GM18508 (cell line): ENCODE measurements around the gene NSUN2.

Experiments used
- ATAC-seq: cut with Tn5 transposase; IDR thresholded peaks from one replicate; pipeline ENCODE4 v1.9.1; 2021; ENCODE audit warnings: moderate number of reproducible peaks; ENCODE audit not compliant: insufficient read depth, unreplicated experiment

NSUN2 gene

GRCh38 chr5:6607559-6607936 is 25.3 kb downstream of the NSUN2 start:
- ATAC-seq, result no peak

- no peak for ATAC-seq
Observed at GRCh38 chr5:6606884-6607558, 25.8 kb downstream of the NSUN2 start.

DNA sequence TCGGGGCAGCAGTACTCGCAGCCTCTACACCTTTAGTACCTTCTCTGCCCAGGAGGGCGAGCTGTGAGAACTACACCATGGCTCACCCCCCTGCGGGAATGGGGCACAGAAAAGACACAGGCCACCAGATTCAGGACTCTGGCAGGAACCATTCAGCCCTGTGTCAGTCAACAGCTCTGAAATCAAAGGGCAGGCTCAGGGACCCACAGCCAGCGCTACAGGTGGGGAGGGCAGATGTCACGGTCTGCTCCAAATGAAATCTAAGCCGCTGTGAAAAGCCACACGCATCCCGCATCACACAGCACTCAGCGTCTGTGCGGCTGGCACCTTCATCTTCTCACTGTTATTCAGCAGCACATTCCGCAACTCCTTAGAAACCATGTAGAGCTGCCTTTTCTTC is 27.9 kb downstream of the NSUN2 start:
- no peak for ATAC-seq

DNA sequence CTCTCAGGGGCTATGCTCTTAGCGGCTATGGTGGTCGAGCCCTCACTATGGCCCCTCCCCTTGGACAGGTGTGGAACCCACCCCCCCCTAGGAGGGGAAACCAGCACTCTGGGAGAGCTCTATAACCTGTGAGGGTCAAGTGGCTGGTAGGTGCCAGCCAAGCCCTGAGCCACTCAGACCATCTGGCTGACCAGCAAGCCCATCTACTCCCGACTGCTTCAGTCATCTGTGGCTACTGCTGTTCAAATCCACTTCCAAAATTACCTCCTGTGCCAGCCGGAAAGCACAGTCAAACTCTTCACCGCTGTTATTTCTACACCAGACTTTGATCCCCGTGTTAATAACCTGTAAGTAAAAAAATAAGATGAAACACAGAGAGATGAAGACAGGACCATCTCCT is 28.5 kb downstream of the NSUN2 start:
- no peak for ATAC-seq

DNA sequence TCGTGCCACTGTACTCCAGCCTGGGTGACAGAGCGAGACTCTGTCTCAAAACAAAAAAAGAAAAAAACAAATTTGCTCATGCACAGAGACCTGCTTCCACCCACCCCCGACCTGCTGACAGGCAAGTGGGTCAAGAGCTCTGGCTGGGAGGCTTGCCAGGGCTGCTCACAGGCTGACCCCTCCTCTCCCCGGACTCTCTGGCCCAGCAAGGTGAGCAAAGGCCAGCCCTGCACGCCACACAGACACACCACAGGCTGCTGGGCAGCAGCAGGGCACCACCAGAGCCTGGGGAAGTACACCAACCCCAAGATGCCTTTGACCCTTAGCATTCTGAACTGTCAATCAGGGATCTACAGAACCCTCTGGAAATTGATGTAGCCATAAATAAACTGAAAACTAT is 29.2 kb downstream of the NSUN2 start:
- no peak for ATAC-seq

DNA sequence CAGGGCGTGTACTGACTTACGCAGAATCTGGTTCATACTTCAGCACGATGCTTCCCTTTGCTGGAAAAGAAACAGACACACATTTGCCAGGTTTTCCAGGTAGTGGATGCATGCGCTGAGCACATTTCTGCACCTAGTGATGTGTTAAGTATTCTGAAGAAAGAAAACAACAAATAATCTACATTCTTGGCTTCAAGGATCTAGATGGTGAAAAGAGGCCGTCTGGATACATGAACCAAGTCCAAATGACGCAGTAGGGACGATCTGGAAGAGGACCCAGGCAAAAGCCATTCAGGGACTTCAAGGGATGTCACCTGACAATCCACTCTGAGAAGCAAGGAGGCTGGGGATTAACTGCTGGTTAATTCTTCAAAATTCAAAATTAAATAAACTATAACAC is 30.4 kb downstream of the NSUN2 start:
- ATAC-seq, result no peak

GRCh38 chr5:6601816-6602215 is 31.0 kb downstream of the NSUN2 start:
- ATAC-seq, result no peak

DNA sequence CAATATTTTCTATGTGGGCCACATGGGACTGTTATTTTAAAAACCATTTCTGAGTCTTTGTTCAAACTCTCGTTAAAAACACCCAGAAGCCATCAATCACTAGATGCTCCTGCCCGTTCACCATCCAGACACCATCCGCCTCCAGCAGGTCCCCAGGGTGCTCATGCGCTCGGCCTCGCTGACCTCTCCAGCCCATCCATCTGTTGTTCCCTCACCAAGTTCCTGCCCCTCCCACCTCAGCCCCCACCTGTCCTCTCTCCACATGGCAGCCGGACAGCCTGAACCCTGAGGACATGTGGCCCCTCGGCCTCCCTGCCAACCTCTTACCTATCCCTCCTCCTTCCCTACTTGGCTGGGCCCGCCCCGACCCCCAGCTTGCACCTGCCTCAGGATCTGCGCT is 31.6 kb downstream of the NSUN2 start:
- ATAC-seq, result no peak

DNA sequence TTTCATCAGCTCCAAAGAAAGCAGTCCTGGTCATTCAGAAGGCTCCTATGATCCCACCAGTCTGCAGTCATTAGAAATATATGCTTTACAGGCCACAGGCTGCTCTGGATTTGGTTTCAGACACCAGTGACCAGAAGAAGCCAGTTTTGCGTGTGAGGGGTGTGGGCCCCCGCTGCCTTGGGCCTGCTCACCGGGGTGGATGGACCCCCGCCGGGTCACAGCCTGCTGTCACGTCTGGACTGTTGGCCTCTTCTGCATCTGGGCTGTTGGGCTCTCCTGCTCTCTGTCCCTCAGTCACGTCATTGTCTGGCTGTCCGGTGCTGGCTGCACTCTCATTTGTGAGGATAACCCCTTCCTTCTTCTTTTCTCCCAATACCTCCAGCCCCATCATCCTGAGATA is 33.1 kb downstream of the NSUN2 start:
- ATAC-seq, result no peak

- no peak for ATAC-seq
Observed at GRCh38 chr5:6598351-6598900, 34.4 kb downstream of the NSUN2 start.

- ATAC-seq, result no peak
Observed at GRCh38 chr5:6597557-6597956, 35.3 kb downstream of the NSUN2 start.

DNA sequence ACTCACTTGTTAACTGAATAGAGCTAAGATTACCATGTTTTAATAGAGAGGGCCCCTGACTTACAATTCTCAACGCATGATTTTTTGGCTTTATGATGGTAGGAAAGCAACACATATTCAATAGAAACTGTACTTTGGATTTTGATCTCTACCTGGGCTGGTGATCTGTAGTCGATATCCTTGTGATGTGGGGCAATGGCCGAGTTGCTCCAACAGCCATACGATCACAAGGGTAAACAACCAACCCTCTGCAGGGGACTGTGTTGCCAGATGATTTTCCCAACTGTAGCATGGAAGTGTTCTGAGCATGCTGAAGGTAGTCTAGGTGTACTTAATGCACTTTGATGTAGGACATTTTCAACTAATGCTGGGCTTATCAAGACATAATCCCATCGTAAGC is 36.5 kb downstream of the NSUN2 start:
- no peak for ATAC-seq

DNA sequence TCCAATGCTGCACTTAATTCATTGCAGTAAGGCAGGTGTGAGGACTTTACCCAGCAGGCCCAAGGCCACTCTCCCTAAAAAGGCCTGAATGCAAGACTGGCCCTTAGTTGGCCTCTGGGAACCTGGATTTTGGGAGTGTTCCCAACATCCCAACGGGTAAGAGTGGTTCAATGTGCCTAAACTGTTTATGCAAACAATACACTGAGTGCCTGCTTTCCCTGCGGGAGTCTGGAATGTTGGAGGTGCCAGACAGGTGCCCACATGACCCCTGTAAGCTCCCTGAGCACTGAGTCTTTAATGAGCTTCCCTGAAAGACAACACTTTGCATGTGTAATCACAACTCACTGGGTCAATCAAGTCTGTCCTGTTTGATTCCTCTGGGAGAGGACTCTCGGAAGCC is 37.4 kb downstream of the NSUN2 start:
- ATAC-seq, result no peak

DNA sequence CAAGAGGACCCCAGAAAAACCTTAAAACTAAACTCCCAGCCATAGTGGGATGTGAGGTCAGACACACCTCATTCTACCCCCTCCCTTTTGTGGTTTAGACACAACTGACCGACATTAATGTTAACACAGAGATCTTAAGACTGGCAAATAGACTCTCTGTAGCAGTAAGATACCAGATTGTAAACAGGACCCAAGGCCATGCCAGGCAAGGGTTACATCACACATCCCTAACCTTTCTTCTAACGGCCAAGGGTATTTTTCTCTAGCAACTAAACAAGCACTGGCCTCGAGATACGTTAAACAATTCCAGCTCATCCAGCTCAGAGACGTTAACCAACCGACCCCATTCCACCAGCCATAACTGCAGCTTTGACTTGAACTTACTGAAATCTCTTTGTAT is 38.8 kb downstream of the NSUN2 start:
- no peak for ATAC-seq

- no peak for ATAC-seq
Observed at GRCh38 chr5:6593148-6594016, 39.5 kb downstream of the NSUN2 start.

- ATAC-seq, result no peak
Observed at GRCh38 chr5:6592601-6593000, 40.2 kb downstream of the NSUN2 start.

DNA sequence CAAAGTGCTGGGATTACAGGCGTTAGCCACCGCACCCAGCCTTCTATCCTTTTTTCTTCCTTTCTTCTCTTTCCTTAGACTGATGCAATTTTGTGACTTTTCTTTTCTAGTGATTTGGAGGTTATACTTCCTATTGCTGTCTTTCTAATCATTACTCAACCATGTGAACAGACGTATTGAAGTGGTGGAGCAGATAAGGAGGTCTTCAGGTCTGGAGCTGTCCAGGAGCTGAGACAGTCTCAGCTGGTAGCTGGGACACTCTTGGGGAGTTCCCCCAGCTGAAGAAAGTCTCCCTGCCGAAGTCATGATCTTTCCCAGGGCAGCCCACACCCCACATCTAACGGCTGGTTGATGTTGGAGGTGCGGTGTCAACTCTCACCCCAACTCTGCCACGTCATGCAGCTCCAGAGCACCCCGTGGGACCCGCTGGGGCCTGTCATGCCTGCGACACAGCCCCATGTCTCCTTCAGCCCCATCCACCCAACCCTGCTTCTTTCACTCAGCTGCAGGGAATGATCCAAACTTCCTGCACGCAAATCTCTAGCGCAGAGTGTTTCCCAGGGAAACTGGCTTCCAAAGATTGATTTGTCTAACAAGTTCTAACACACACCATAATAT is 41.1 kb downstream of the NSUN2 start:
- no peak for ATAC-seq

- ATAC-seq, result no peak
Observed at GRCh38 chr5:6590581-6590980, 42.3 kb downstream of the NSUN2 start.

DNA sequence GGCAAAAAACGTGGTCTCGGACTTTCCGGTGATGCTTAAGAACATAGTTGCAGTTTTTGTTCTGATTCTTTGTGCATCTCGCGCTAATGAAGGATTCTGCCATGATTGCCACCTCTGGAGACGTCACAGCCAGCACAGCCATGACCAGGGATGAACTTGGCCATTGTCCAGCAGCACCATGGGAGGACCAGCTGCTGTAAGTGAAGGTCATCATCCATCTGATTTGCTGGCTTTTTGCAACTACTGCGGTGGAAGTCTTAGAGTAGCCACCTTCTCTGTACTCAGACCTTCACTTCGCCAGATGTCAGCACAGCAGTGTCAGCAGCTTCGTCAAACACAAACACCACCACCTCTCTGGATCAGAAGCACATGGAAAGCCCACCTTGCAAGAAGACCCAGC is 45.7 kb downstream of the NSUN2 start:
- no peak for ATAC-seq

DNA sequence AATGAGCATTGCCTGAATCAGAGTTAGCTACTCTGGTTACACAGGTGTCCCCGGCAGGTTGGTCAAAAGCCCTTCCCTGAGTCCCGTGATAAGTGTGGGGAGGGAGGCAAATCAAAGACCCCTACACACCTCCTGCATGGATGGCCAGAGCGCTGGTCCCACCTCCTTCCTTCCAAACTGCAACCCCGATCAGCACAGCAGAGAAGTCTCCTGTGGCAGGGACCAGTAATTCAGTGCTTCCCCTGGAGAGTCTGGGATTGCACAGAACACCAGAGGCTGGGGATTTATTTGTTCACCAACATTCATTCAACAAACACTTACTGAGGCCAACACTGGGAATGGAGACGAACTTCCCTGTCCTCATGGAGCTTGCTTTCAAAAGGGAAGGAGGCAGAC is 46.2 kb downstream of the NSUN2 start:
- ATAC-seq, result no peak

DNA sequence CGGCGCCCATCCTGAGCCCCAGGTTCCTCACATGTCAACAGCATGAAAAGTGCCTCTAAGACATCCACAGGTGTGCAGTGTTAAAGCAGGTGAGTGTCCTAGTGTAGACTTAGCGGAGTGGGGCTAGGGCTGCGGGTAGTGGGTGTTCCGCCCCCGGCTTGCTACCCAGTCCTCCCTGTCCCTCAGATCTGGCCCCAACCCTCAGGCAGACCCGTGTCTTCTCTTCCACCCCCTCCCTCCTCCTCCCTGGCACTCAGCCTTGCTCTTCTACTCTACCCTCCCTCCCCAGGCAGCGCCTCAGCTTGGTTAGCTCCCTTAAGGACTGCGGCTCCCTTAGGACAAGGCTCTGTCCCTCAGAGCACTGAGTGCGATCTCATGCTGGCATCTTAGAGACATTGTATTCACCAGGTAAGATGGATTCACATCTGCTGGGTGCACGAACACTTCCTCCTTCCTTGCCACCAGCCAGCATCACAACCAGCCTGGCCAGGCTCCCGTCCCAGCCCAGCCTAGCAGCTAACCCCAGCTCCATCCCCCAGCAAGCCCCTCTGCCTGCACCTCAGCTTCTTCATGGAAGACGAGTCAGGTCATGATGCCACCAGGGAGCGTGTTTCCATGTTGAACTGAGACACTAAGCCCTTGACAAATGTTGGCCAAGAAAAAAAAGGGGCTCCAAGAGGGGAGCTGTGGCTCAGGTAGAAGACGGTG is 46.8 kb downstream of the NSUN2 start:
- ATAC-seq, result no peak
